Lower leg skin (tissue), 4 donors: Measurements from ENCODE around the gene CCNI2. TPM values are rescaled to one million over a fixed set of nuclear protein-coding genes. Genes with fewer than 3 reads are reported as not detected.

Experiments
- DNase-seq, 2 donors: peaks; one replicate each; pipeline ENCODE4 v3.0.0-alpha.2; 2019; ENCODE audit warnings: low spot score in 2 of 2
- H3K4me3 ChIP-seq: fragments of 200-600 bp; sonication (generic); 2 replicates; pipeline ENCODE4 v1.5.1; 2017; ENCODE audit warnings: mild to moderate bottlenecking, low read depth; ENCODE audit not compliant: poor library complexity, severe bottlenecking
- POLR2A ChIP-seq, 2 donors: fragments of 450-650 bp; IDR thresholded peaks; one replicate each; pipeline ENCODE4 v1.6.1; 2016 to 2017; ENCODE audit warnings: antibody characterized with exemption in 2 of 2, mild to moderate bottlenecking in 1 of 2, moderate library complexity in 1 of 2
- WGBS, 2 donors: methylation state at CpG; one replicate each; pipeline ENCODE4 v1.1.5; 2018; 5-methylcytosine and 5-hydroxymethylcytosine counted together
- intact Hi-C: fragments of 100-400 bp; cut with DNase I; formaldehyde crosslinking; loops from one replicate; pipeline ENCODE4 v1.15.0; 2023; ENCODE audit warnings: low total_unique reads
- total RNA-seq, 4 donors: library from RNA; depleted of rRNA; stranded (reverse); fragments of >200 nt; gene quantifications; one replicate each; pipeline ENCODE4 v1.1.0, GENCODE V29; 2016
- TF ChIP-seq, protein P1 (sequence below), 3 donors: fragments of 450-650 bp; IDR thresholded peaks; one replicate each; pipeline ENCODE4 v1.5.1; 2016; ENCODE audit warnings: antibody characterized with exemption in 3 of 3, mild to moderate bottlenecking in 3 of 3, moderate library complexity in 2 of 3

Gene CCNI2
- total RNA-seq, 4 donors from 2014 or later, result 0.49 to 0.74 TPM; not detected in 2

- H3K4me3 ChIP-seq, result no peak overlapping the region
- WGBS, 2 donors, result 74% methylated on average over 2 of the region's 2 CpGs
- TF ChIP-seq POLR2A (IDR thresholded peaks at IDR 0.05), result no peak
- TF ChIP-seq, protein P1, sequence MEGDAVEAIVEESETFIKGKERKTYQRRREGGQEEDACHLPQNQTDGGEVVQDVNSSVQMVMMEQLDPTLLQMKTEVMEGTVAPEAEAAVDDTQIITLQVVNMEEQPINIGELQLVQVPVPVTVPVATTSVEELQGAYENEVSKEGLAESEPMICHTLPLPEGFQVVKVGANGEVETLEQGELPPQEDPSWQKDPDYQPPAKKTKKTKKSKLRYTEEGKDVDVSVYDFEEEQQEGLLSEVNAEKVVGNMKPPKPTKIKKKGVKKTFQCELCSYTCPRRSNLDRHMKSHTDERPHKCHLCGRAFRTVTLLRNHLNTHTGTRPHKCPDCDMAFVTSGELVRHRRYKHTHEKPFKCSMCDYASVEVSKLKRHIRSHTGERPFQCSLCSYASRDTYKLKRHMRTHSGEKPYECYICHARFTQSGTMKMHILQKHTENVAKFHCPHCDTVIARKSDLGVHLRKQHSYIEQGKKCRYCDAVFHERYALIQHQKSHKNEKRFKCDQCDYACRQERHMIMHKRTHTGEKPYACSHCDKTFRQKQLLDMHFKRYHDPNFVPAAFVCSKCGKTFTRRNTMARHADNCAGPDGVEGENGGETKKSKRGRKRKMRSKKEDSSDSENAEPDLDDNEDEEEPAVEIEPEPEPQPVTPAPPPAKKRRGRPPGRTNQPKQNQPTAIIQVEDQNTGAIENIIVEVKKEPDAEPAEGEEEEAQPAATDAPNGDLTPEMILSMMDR (IDR thresholded peaks at IDR 0.05), result no peak
- no peak for DNase-seq
- intact Hi-C loops, result no loop called here
These were observed 43.1 kb downstream of the CCNI2 start for GRCh38 chr5:132790201-132790865.

DNA sequence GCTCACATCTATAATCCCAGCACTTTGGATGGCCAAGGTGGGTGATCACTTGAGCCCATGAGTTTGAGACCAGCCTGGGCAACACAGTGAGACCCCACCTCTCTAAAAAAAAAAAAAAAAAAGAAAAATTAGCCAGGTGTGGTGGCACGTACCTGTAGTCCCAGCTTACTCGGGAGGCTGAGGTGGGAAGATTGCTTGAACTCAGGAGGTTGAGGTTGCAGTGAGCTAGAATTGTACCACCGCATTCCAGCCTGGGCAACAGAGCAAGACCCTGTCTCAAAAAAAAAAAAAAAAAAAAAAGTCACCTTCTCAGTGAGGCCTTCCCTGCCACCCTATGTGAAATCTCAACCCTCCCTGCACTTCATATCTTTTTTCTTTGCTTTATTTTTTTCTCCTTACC lies 43.8 kb downstream of the CCNI2 start:
- no peak overlapping the region for H3K4me3 ChIP-seq
- intact Hi-C loops, result no loop called here
- 92 to 94% methylated on average over 3 of the region's 3 CpGs for WGBS, 2 donors
- TF ChIP-seq POLR2A (IDR thresholded peaks at IDR 0.05), result no peak
- TF ChIP-seq, protein P1 (IDR thresholded peaks at IDR 0.05), result no peak
- DNase-seq, result peak in 1 of 2 donors; percentile 18

DNA sequence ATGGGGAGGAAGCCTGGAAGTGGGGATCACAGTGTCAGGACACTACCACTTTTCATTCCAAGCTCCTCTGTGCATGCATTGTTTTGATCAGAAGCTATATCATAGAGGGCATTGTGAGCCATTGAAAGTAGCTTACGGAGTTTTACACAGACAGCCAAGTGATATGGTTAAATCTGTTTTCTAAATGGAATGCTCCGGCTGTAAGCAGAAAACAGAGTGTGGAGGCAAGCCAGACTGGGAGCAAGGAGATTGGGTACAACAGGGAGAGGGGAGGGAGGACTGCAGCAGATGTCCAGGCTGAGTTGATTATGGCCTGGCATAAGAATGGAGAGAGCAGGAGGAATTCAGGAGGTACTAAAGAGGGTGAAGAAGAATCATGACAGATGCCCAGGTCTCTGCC lies 50.4 kb downstream of the CCNI2 start:
- intact Hi-C loops, result no loop called here
- H3K4me3 ChIP-seq, result no peak overlapping the region
- TF ChIP-seq, protein P1 (IDR thresholded peaks at IDR 0.05), result no peak
- no peak for TF ChIP-seq POLR2A (IDR thresholded peaks at IDR 0.05)
- 55 to 57% methylated on average over 2 of the region's 2 CpGs for WGBS, 2 donors
- DNase-seq, result no peak

DNA sequence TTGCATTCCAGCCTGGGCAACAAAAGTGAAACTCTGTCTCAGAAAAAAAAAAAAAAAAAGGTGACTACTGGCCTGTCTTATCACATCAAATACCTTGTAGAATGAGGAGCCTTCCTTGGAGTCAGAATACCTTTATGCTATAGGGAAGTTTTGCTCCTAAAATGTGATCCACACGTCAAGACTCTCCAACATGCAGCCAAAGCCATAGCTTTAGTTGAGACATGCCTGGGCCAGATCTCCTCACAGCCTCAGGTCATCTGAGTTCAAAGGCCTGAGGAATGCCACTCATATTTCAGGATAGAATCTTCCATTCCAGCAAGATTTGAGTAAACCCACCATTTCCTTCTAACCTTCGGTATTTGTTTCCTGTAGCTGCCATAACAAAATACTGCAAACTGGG lies 52.2 kb downstream of the CCNI2 start:
- TF ChIP-seq, protein P1 (IDR thresholded peaks at IDR 0.05), result no peak
- no peak for TF ChIP-seq POLR2A (IDR thresholded peaks at IDR 0.05)
- intact Hi-C loops, result no loop called here
- H3K4me3 ChIP-seq, result no peak overlapping the region
- DNase-seq, result no peak
- WGBS, 2 donors, result 68 to 78% methylated on average over 2 of the region's 2 CpGs

GRCh38 chr5:132800545-132800944 lies 53.3 kb downstream of the CCNI2 start:
- 73 to 85% methylated on average over 2 of the region's 2 CpGs for WGBS, 2 donors
- no peak for DNase-seq
- intact Hi-C loops, result no loop called here

More at GRCh38 chr5:132800545-132800944, 53.3 kb downstream of the CCNI2 start:
- no peak overlapping the region for H3K4me3 ChIP-seq
- TF ChIP-seq POLR2A (IDR thresholded peaks at IDR 0.05), result no peak
- TF ChIP-seq, protein P1 (IDR thresholded peaks at IDR 0.05), result no peak
